SU-DHL-6 (cell line): ENCODE measurements around the gene DPCD.

Experiments
- H2AFZ ChIP-seq: fragments of 200-600 bp; sonication (generic); 2 replicates; pipeline ENCODE4 v1.6.1; 2014; ENCODE audit warnings: low read depth, mild to moderate bottlenecking, moderate library complexity, mixed read lengths, antibody characterized with exemption, low read length; ENCODE audit not compliant: severe bottlenecking
- H3F3A ChIP-seq: fragments of 200-600 bp; shearing (Covaris generic); 2 replicates; pipeline ENCODE4 v1.6.0; 2016; ENCODE audit warnings: antibody characterized with exemption, mild to moderate bottlenecking; ENCODE audit not compliant: insufficient read depth
- H3K27ac ChIP-seq: fragments of 200-600 bp; sonication (generic); 2 replicates; pipeline ENCODE4 v1.5.1; 2016; ENCODE audit warnings: low read depth, mild to moderate bottlenecking, low read length, moderate library complexity, mixed read lengths
- H3K27me3 ChIP-seq: fragments of 200-600 bp; sonication (generic), shearing (Covaris generic); 2 replicates; pipeline ENCODE4 v1.6.0; 2014; ENCODE audit warnings: mild to moderate bottlenecking, low read length
- H3K36me3 ChIP-seq: fragments of 200-600 bp; sonication (generic); 2 replicates; pipeline ENCODE4 v1.6.1; 2014; ENCODE audit warnings: mild to moderate bottlenecking, low read length, mixed read lengths
- H3K4me2 ChIP-seq: fragments of 300-600, 200-600 bp; shearing (Covaris generic), sonication (generic); 2 replicates; pipeline ENCODE4 v1.6.0; 2014; ENCODE audit warnings: low read length, low read depth, mild to moderate bottlenecking; ENCODE audit not compliant: poor library complexity, severe bottlenecking
- H3K4me3 ChIP-seq: fragments of 200-600 bp; sonication (generic); 2 replicates; pipeline ENCODE4 v1.5.1; 2014; ENCODE audit warnings: antibody characterized with exemption, low read length, mild to moderate bottlenecking, mixed read lengths; ENCODE audit not compliant: insufficient read depth, poor library complexity, severe bottlenecking
- H3K79me2 ChIP-seq: fragments of 200-600 bp; sonication (generic); 2 replicates; pipeline ENCODE4 v1.6.1; 2014; ENCODE audit warnings: mild to moderate bottlenecking, low read length, moderate library complexity; ENCODE audit not compliant: insufficient read depth
- H3K9ac ChIP-seq: fragments of 200-600 bp; sonication (generic); 2 replicates; pipeline ENCODE4 v1.7.0; 2014; ENCODE audit warnings: mild to moderate bottlenecking, low read length
- H3K9me2 ChIP-seq: fragments of 200-600 bp; sonication (generic); replicated peaks from 2 replicates; pipeline ENCODE4 v1.6.1; 2014; ENCODE audit warnings: low read length; ENCODE audit not compliant: insufficient read depth
- H3K9me3 ChIP-seq: fragments of 200-600 bp; sonication (generic); 2 replicates; pipeline ENCODE4 v1.6.1; 2014; ENCODE audit warnings: low read length, mixed read lengths; ENCODE audit not compliant: insufficient read depth
- H4K20me1 ChIP-seq: fragments of 200-600 bp; sonication (generic); 2 replicates; pipeline ENCODE4 v1.6.1; 2014; ENCODE audit warnings: low read depth, mild to moderate bottlenecking, antibody characterized with exemption, low read length, moderate library complexity, mixed read lengths
- CTCF ChIP-seq: fragments of 200-600 bp; sonication (generic); IDR thresholded peaks from one replicate; pipeline ENCODE4 v1.5.1; 2017; ENCODE audit warnings: antibody characterized with exemption, mild to moderate bottlenecking, low read length, moderate library complexity; ENCODE audit not compliant: insufficient read depth, poor library complexity, severe bottlenecking
- EZH2phosphoT487 ChIP-seq: fragments of 200-600 bp; sonication (generic), shearing (Covaris generic); conservative IDR thresholded peaks from 2 replicates; pipeline ENCODE4 v1.6.1; 2018; ENCODE audit warnings: mild to moderate bottlenecking, antibody characterized with exemption, low read length, moderate library complexity, mixed read lengths

DPCD gene

GRCh38 chr10:101655570-101655969 lies 67.4 kb downstream of the DPCD start:
- no peaks in the 10 kb centered on the region for H3K9me2 ChIP-seq
- H3K9me3 ChIP-seq: no peaks in the 10 kb centered on the region
- H3K4me2 ChIP-seq: no peak overlapping the region
- no peak overlapping the region for H3K9ac ChIP-seq
- no peak overlapping the region for H2AFZ ChIP-seq
- TF ChIP-seq CTCF (no peak), EZH2phosphoT487 (no peak)
- no peaks in the 10 kb centered on the region for H3K79me2 ChIP-seq
- no peaks in the 10 kb centered on the region for H3F3A ChIP-seq
- H3K4me3 ChIP-seq: no peak overlapping the region
- no peak overlapping the region for H3K27ac ChIP-seq
- no peaks in the 10 kb centered on the region for H4K20me1 ChIP-seq
- H3K27me3 ChIP-seq: no peaks in the 10 kb centered on the region
- no peaks in the 10 kb centered on the region for H3K36me3 ChIP-seq

- H3K9me3 ChIP-seq: no peaks in the 10 kb centered on the region
- H4K20me1 ChIP-seq: no peaks in the 10 kb centered on the region
- no peak overlapping the region for H2AFZ ChIP-seq
- no peaks in the 10 kb centered on the region for H3K27me3 ChIP-seq
- H3K27ac ChIP-seq: no peak overlapping the region
- no peaks in the 10 kb centered on the region for H3F3A ChIP-seq
- no peaks in the 10 kb centered on the region for H3K79me2 ChIP-seq
- H3K36me3 ChIP-seq: no peaks in the 10 kb centered on the region
- no peak overlapping the region for H3K9ac ChIP-seq
- no peaks in the 10 kb centered on the region for H3K9me2 ChIP-seq
- TF ChIP-seq EZH2phosphoT487: no peak
- no peak for TF ChIP-seq CTCF
- no peak overlapping the region for H3K4me3 ChIP-seq
- no peak overlapping the region for H3K4me2 ChIP-seq
These were observed 68.8 kb downstream of the DPCD start for GRCh38 chr10:101656890-101657289.

- H3K4me3 ChIP-seq: no peak overlapping the region
- TF ChIP-seq CTCF: no peak
- TF ChIP-seq EZH2phosphoT487: no peak
- H2AFZ ChIP-seq: no peak overlapping the region
- H3K9ac ChIP-seq: no peak overlapping the region
- no peaks in the 10 kb centered on the region for H3K9me3 ChIP-seq
- H3K79me2 ChIP-seq: no peaks in the 10 kb centered on the region
- no peak overlapping the region for H3K27ac ChIP-seq
- H3K36me3 ChIP-seq: no peaks in the 10 kb centered on the region
- no peak overlapping the region for H3K4me2 ChIP-seq
- H3K27me3 ChIP-seq: no peaks in the 10 kb centered on the region
- H3F3A ChIP-seq: no peaks in the 10 kb centered on the region
- H4K20me1 ChIP-seq: no peaks in the 10 kb centered on the region
- no peaks in the 10 kb centered on the region for H3K9me2 ChIP-seq
These were observed 70.9 kb downstream of the DPCD start for GRCh38 chr10:101658975-101659374.
